ENCODE data around the gene FOXC1.

The FOXC1 gene

DNA sequence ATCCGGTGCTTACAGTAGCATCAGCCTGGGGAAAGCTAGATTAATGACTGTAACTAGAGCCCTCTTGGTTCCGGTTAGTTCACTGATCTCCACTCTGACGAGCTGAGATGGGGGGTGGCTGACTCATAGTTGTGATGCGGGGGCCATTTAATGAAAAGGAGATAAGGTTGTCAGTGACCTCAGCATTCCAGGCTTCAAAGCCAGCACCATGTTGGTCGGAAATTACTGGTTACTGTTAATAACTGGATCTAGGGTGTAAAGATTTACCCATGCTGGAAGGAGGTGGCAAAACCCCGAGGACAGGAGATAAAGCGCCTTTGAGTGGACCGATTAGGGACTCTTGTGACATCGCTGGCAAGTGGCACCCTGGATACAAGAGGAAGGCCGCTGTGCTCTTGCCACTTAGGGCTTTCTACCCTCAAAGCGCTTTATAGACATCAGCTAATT is 21.1 kb downstream of the FOXC1 start:
- TF ChIP-seq, protein P1, sequence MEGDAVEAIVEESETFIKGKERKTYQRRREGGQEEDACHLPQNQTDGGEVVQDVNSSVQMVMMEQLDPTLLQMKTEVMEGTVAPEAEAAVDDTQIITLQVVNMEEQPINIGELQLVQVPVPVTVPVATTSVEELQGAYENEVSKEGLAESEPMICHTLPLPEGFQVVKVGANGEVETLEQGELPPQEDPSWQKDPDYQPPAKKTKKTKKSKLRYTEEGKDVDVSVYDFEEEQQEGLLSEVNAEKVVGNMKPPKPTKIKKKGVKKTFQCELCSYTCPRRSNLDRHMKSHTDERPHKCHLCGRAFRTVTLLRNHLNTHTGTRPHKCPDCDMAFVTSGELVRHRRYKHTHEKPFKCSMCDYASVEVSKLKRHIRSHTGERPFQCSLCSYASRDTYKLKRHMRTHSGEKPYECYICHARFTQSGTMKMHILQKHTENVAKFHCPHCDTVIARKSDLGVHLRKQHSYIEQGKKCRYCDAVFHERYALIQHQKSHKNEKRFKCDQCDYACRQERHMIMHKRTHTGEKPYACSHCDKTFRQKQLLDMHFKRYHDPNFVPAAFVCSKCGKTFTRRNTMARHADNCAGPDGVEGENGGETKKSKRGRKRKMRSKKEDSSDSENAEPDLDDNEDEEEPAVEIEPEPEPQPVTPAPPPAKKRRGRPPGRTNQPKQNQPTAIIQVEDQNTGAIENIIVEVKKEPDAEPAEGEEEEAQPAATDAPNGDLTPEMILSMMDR (IDR thresholded peaks at IDR 0.05; ENCODE audit: low read depth, low read length, missing control alignments), result no peak
- no peak for DNase-seq (ENCODE audit: low read depth)
- in situ Hi-C loops (cut with HindIII; ENCODE audit: low sequenced_read_pairs), result no loop called here
- H3K4me3 ChIP-seq (ENCODE audit: low read depth, low read length), result no peak overlapping the region

GRCh38 chr6:1631251-1631650 is 21.5 kb downstream of the FOXC1 start:
- no peak overlapping the region for H3K4me3 ChIP-seq (ENCODE audit: low read depth, low read length)
- DNase-seq (ENCODE audit: low read depth), result no peak
- in situ Hi-C loops (cut with HindIII; ENCODE audit: low sequenced_read_pairs), result no loop called here
- TF ChIP-seq, protein P1 (IDR thresholded peaks at IDR 0.05; ENCODE audit: low read depth, low read length, missing control alignments), result no peak

DNA sequence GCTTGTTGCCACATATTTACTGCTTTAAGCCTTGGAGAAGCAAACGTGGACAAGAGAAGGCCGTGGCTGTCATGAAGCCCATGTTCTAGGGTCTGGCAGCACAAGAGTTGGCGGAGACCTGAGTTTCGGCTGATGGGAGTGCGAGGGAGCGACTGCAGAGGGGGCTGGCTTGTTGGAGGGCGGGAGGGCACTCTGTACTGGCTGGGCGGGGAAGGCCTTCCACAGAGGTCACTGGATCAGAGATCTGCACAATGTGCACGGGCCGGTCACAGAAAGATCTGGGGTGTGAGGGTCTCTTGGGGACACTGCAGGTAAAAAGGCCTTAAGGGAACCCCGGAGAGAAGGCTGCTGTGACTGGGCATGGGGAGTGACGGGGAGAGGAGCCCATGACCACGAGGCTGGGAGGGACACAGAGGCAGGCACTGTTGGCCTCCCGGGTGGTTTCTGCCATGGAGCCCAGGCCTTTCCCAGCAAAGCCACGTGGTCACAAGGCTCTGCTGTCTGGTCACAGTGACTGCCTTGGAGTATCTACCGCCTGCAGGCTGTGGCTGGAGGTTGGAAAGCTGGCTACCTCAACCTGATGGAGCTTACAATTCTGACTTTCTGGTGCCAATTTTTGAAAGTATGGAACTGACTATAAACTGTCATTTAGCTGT is 23.8 kb downstream of the FOXC1 start:
- TF ChIP-seq, protein P1 (IDR thresholded peaks at IDR 0.05; ENCODE audit: low read depth, low read length, missing control alignments), result no peak
- no peak for DNase-seq (ENCODE audit: low read depth)
- in situ Hi-C loops (cut with HindIII; ENCODE audit: low sequenced_read_pairs), result no loop called here
- no peak overlapping the region for H3K4me3 ChIP-seq (ENCODE audit: low read depth, low read length)

DNA sequence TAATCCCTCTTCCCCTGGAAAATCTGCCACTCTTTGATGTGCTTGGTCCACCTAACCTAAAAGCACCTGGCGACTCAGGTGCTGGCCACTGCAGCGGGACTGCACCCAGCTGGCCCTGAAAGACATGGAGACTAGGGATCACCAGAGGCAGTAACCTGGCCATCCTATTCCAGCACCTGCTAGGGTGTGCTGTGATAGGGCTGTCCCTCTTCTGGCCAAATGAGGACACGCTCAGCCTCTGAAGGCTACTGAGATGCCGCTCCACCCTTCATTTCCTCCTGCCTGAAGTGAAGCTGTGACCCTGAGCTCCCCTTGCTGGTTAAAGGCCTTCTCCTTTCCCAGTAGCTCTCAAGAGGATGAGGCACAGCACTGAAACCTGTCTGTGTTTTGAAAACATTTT is 24.4 kb downstream of the FOXC1 start:
- TF ChIP-seq, protein P1 (IDR thresholded peaks at IDR 0.05; ENCODE audit: low read depth, low read length, missing control alignments), result no peak
- no peak for DNase-seq (ENCODE audit: low read depth)
- no peak overlapping the region for H3K4me3 ChIP-seq (ENCODE audit: low read depth, low read length)
- in situ Hi-C loops (cut with HindIII; ENCODE audit: low sequenced_read_pairs), result no loop called here

DNA sequence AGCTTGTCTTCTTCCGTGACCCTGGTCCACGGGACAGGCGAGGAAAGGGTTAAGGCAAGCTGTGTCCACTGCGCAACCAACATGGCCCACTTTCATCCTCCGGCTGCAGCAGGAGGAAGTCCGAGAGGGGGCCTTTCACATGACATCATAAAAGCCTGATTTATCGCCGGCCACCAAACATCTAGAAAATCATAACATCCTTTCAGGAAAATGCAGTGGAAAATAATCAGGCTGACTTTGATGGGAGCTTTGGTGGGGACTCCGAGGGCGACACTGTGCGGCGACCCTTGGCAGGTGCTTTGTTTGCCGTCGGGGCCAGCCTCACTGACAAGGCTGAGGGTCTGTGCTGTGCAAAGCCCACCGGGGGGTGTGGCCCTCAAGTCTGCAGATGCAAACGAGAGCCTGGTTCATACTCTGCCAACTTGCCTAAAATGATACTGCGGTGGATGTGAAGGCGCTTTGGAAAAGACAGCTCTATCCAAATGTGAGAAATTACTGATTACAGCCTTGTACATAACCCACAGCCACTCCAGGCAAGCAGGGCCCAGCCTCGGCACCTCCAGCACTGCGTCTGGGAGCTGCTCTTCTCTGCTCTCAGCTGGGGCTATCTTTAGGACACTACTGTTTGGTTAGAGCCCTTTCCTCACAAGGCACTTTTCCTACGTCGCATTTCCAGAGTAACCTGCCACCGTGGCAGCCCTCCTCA is 25.7 kb downstream of the FOXC1 start:
- TF ChIP-seq, protein P1 (IDR thresholded peaks at IDR 0.05; ENCODE audit: low read depth, low read length, missing control alignments), result no peak
- H3K4me3 ChIP-seq (ENCODE audit: low read depth, low read length), result no peak overlapping the region
- DNase-seq (ENCODE audit: low read depth), result no peak
- in situ Hi-C loops (cut with HindIII; ENCODE audit: low sequenced_read_pairs), result no loop called here

DNA sequence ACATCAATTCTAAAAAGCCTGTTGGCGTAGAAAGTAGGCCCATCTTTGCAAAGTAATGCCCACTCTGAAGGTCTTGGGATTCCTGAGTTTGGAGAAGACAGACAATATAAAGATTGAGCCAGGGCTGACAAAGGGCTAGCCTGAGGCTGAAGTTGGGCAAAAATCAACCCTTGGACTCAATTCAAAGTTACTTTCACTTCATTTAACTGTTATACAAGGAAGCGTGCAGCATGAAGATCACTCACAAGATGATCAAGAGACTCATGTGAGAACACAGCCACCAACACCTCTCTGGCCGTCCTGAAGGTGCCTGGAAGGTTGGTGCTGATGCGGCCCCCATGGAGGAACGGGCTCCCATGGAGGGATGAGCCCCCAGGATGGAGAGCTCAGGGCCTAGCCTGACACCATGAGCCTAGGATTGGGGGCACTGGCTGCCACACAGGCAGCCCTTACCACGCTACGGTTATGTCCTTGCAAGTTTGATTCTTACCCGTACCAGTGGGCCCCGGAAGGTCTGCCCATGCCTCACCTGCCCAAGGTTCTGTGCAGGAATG is 26.6 kb downstream of the FOXC1 start:
- DNase-seq (ENCODE audit: low read depth), result no peak
- H3K4me3 ChIP-seq (ENCODE audit: low read depth, low read length), result no peak overlapping the region
- in situ Hi-C loops (cut with HindIII; ENCODE audit: low sequenced_read_pairs), result no loop called here
- TF ChIP-seq, protein P1 (IDR thresholded peaks at IDR 0.05; ENCODE audit: low read depth, low read length, missing control alignments), result no peak

All from astrocyte of the cerebellum (primary cell).